Measurements from ENCODE around the gene CLN6.

GRCh38 chr15:68204776-68205557, 24.6 kb downstream of the CLN6 start, which contains the start of gene CALML4:
- no peak for TF ChIP-seq CTCF (IDR thresholded peaks at IDR 0.05)
- no peak for TF ChIP-seq EP300 (IDR thresholded peaks at IDR 0.05)
- no peak for TF ChIP-seq POLR2A (IDR thresholded peaks at IDR 0.05)
- no peak for TF ChIP-seq POLR2AphosphoS5 (IDR thresholded peaks at IDR 0.05)
